Right lobe of liver (tissue), 4 donors: ENCODE results near the gene RANBP1.

ENCODE experiments used
- POLR2A ChIP-seq: fragments of 450-650 bp; IDR thresholded peaks from one replicate; pipeline ENCODE4 v1.6.1; 2017; ENCODE audit warnings: antibody characterized with exemption, mild to moderate bottlenecking
- TF ChIP-seq, protein P1 (sequence below), 4 donors: fragments of 200-600 bp in 3 of 4; fragments of 450-650 bp in 1 of 4; IDR thresholded peaks; one replicate each; pipeline versions ENCODE4 v1.5.1 to v1.8.0; 2016 to 2022; ENCODE audit warnings: antibody characterized with exemption in 4 of 4, mild to moderate bottlenecking in 2 of 4
- donor health status: DM: no; HTN: no; CAD: no.
- donor health status: DM: no; HTN: no; CAD: no.
- donor health status: DM: no; HTN: yes; CAD: no.

DNA sequence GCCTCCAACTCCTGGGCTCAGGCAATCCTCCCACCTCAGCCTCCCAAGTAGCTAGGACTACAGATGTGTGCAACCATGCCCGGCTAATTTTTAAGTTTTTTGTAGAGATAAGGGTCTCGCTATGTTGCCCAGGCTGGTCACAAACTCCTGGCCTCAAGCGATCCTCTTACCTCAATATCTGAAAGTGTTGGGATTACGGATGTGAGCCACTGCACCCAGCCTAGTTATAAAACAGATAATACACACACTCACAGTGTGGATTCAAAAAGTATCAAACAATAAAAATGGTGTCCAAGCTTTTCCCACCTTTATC lies 35.3 kb downstream of the RANBP1 start:
- TF ChIP-seq, protein P1, sequence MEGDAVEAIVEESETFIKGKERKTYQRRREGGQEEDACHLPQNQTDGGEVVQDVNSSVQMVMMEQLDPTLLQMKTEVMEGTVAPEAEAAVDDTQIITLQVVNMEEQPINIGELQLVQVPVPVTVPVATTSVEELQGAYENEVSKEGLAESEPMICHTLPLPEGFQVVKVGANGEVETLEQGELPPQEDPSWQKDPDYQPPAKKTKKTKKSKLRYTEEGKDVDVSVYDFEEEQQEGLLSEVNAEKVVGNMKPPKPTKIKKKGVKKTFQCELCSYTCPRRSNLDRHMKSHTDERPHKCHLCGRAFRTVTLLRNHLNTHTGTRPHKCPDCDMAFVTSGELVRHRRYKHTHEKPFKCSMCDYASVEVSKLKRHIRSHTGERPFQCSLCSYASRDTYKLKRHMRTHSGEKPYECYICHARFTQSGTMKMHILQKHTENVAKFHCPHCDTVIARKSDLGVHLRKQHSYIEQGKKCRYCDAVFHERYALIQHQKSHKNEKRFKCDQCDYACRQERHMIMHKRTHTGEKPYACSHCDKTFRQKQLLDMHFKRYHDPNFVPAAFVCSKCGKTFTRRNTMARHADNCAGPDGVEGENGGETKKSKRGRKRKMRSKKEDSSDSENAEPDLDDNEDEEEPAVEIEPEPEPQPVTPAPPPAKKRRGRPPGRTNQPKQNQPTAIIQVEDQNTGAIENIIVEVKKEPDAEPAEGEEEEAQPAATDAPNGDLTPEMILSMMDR (IDR thresholded peaks at IDR 0.05): no peak
- TF ChIP-seq POLR2A: no peak
